Keratinocyte (primary cell): Measurements from ENCODE around the gene C8G. TPM values are rescaled to one million over a fixed set of nuclear protein-coding genes. Genes with fewer than 3 reads are reported as not detected.

Source experiments
- DNase-seq: peaks from one replicate; pipeline ENCODE4 v3.0.0-alpha.2; 2011; ENCODE audit warnings: low read depth, missing footprints, low spot score
- FAIRE-seq: peaks from 2 replicates; lab custom pipeline; 2011; peaks lifted over from hg19 to GRCh38; lab: Jason Lieb, UNC
- H2AFZ ChIP-seq: 2 replicates; pipeline ENCODE4 v1.6.0; 2012; ENCODE audit warnings: low read length, control low read depth, inconsistent platforms; ENCODE audit not compliant: control insufficient read depth
- H3K27ac ChIP-seq: 2 replicates; pipeline ENCODE4 v1.5.1; 2011; ENCODE audit warnings: low read length; ENCODE audit not compliant: control insufficient read depth, insufficient read depth
- H3K27me3 ChIP-seq: 3 replicates; pipeline ENCODE4 v1.6.0; 2011; ENCODE audit warnings: low read length; ENCODE audit not compliant: control insufficient read depth, insufficient read depth; ENCODE audit errors: extremely low read depth
- H3K36me3 ChIP-seq, 2 experiments: 2 replicates in 1 of 2; 3 replicates in 1 of 2; pipeline ENCODE4 v1.5.1; 2011; ENCODE audit warnings: low read length in 2 of 2, mild to moderate bottlenecking in 1 of 2; ENCODE audit not compliant: control insufficient read depth in 2 of 2, insufficient read depth in 2 of 2; ENCODE audit errors: extremely low read depth in 1 of 2
- H3K4me1 ChIP-seq: 3 replicates; pipeline ENCODE4 v1.5.1; 2011; ENCODE audit warnings: low read length; ENCODE audit not compliant: control insufficient read depth, insufficient read depth; ENCODE audit errors: extremely low read depth
- H3K4me2 ChIP-seq: 3 replicates; pipeline ENCODE4 v1.6.0; 2011; ENCODE audit warnings: low read depth, low read length; ENCODE audit not compliant: control insufficient read depth, insufficient read depth; ENCODE audit errors: extremely low read depth
- H3K4me3 ChIP-seq, 3 experiments: fragments of 200-600 bp in 1 of 3; sonication (generic) in 1 of 3; 2 replicates in 2 of 3; 3 replicates in 1 of 3; pipeline ENCODE4 v1.5.1; 2011 to 2016; ENCODE audit warnings: low read length in 3 of 3, mild to moderate bottlenecking in 3 of 3, control low read depth in 2 of 3, inconsistent platforms in 1 of 3, low read depth in 1 of 3, mixed read lengths in 1 of 3, mixed run types in 1 of 3, moderate library complexity in 1 of 3; ENCODE audit not compliant: control insufficient read depth in 2 of 3, insufficient read depth in 2 of 3; ENCODE audit errors: extremely low read depth in 1 of 3
- H3K79me2 ChIP-seq: 2 replicates; pipeline ENCODE4 v1.6.0; 2012; ENCODE audit warnings: low read length; ENCODE audit not compliant: control insufficient read depth, insufficient read depth
- H3K9ac ChIP-seq: 3 replicates; pipeline ENCODE4 v1.6.0; 2011; ENCODE audit warnings: low read length; ENCODE audit not compliant: control insufficient read depth, insufficient read depth; ENCODE audit errors: extremely low read depth
- H3K9me1 ChIP-seq: 3 replicates; pipeline ENCODE4 v1.6.0; 2011; ENCODE audit warnings: low read length; ENCODE audit not compliant: control insufficient read depth, insufficient read depth; ENCODE audit errors: extremely low read depth
- H3K9me3 ChIP-seq: 2 replicates; pipeline ENCODE4 v1.5.1; 2012; ENCODE audit warnings: low read depth, low read length; ENCODE audit not compliant: control insufficient read depth
- H4K20me1 ChIP-seq: 3 replicates; pipeline ENCODE4 v1.6.0; 2011; ENCODE audit warnings: low read length; ENCODE audit not compliant: control insufficient read depth, insufficient read depth; ENCODE audit errors: extremely low read depth
- EZH2 ChIP-seq: IDR thresholded peaks from one replicate; pipeline ENCODE4 v1.6.1; 2012; ENCODE audit warnings: inconsistent platforms, mild to moderate bottlenecking, low read length, moderate library complexity
- dilution Hi-C: fragments of 300-500 bp; cut with MboI; formaldehyde crosslinking; loops from one replicate; pipeline ENCODE4 v1.7.0; 2020; ENCODE audit warnings: low sequenced_read_pairs; ENCODE audit not compliant: extremely low pct_ligation_motif_present
- polyA plus RNA-seq, 5 experiments: library from polyadenylated mRNA; depleted of rRNA in 3 of 5; stranded (reverse) in 3 of 5; stranded (forward) in 1 of 5; unstranded in 1 of 5; fragments of >200 nt; gene quantifications; 1 replicate in 1 of 5; 2 replicates in 3 of 5; 3 replicates in 1 of 5; pipeline versions ENCODE4 v1.2.1 to v1.2.3, GENCODE V29; 2011 to 2012; ENCODE audit warnings: missing spikeins in 2 of 5, low read depth in 1 of 5, low replicate concordance in 1 of 5
- TF ChIP-seq, protein P1 (sequence below), 3 experiments: IDR thresholded peaks in 1 of 3; conservative IDR thresholded peaks in 1 of 3; optimal IDR thresholded peaks in 1 of 3; 2 replicates in 2 of 3; 3 replicates in 1 of 3; pipeline versions ENCODE3 to v1.5.1; 2011; ENCODE audit warnings: low read length in 3 of 3, mild to moderate bottlenecking in 3 of 3, moderate library complexity in 2 of 3, control low read depth in 1 of 3, inconsistent platforms in 1 of 3; ENCODE audit not compliant: insufficient read depth in 2 of 3; ENCODE audit errors: extremely low read depth in 1 of 3

Gene C8G
- polyA plus RNA-seq, 1 donor (not counting 4 experiments of a cell fraction or from before 2014, with no cell fraction given): 0.24 TPM

DNA sequence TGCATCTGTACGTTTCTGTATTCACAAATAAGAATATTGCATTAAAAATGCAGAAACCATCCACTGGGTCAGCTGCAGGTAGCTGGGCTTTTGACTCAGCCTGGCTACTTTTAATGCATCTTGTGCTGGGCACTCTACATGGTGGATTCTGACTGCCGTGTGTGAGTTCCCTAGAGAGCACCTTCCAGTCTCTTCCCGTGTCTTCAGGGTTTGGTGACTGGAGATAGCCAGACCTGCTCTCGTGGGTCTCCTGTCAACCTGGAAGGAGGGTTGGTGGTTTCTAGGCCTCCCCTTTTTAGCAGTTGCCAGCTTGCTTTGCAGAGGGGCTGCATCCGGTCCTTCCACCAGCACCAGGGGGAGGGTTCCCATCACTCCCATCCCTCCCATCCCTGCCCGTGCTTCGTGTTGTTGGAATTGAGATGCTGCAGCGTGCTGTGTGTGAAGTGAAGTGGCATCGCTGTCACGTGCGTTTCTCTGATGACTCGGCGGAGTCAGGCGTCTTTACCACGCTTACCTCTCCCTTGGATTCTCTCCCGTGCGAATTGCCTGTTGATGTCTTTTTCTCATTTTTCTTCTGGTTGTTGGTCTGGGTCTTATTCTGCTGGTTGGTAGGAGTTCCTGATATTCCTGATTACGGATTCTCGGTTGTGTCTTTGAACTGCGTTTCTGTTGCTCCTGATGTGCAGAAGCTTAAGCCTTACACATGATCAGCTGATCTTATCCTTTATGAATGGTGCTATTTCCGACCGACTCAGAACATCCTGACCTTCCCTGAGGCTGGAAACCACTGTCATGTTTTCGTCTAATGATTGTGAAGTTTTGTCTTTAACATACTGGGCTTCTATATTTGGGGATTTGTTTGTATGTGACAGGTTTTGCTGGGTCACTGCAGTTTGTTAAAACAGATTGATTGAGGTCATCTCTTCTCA lies 17.4 kb upstream of the C8G start:
- no peak overlapping the region for H2AFZ ChIP-seq
- no peak for DNase-seq
- H3K4me2 ChIP-seq: no peak overlapping the region
- H3K79me2 ChIP-seq: no peaks in the 10 kb centered on the region
- H3K4me1 ChIP-seq: no peaks in the 10 kb centered on the region
- H3K4me3 ChIP-seq: no peak overlapping the region
- H3K9me3 ChIP-seq: no peaks in the 10 kb centered on the region
- H4K20me1 ChIP-seq: no peaks in the 10 kb centered on the region
- no peaks in the 10 kb centered on the region for H3K27me3 ChIP-seq
- FAIRE-seq: no peak
- H3K9ac ChIP-seq: no peak overlapping the region
- peaks cover 22 to 26% of the 10 kb centered on the region in 2 experiments for H3K36me3 ChIP-seq
- dilution Hi-C loops: loop anchor here (25.0 kb wide), 1 partner anchor 115 kb away; the partner anchor contains the start of gene RABL6
- no peaks in the 10 kb centered on the region for H3K9me1 ChIP-seq
- no peak for TF ChIP-seq EZH2
- TF ChIP-seq, protein P1, sequence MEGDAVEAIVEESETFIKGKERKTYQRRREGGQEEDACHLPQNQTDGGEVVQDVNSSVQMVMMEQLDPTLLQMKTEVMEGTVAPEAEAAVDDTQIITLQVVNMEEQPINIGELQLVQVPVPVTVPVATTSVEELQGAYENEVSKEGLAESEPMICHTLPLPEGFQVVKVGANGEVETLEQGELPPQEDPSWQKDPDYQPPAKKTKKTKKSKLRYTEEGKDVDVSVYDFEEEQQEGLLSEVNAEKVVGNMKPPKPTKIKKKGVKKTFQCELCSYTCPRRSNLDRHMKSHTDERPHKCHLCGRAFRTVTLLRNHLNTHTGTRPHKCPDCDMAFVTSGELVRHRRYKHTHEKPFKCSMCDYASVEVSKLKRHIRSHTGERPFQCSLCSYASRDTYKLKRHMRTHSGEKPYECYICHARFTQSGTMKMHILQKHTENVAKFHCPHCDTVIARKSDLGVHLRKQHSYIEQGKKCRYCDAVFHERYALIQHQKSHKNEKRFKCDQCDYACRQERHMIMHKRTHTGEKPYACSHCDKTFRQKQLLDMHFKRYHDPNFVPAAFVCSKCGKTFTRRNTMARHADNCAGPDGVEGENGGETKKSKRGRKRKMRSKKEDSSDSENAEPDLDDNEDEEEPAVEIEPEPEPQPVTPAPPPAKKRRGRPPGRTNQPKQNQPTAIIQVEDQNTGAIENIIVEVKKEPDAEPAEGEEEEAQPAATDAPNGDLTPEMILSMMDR (optimal IDR thresholded peaks at IDR 0.05 in 1 of 3, IDR thresholded peaks at IDR 0.05 in 1 of 3, conservative IDR thresholded peaks at IDR 0.05 in 1 of 3; ENCODE audit: extremely low read depth in 1 of 3, insufficient read depth in 2 of 3, low read length in 3 of 3): no peak
- no peak overlapping the region for H3K27ac ChIP-seq

DNA sequence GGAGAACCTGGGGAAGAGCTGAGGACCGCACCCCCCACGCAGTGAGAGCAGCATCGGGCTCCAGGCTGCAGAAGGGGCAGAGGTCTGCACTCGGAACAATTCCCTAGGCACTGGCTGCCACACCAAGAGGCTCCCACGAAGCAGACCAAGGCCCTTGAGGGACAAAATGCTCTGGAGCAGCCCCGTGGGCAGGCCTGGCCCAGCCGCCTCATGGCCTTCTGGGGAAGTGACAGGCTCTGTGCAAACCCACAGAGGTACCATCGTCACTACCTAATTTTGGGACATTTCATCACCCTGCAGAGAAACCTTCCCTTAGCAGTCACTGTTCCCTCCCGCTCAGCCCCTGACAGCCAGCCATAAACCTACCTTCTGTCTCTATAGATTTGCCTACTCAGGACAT lies 16.5 kb upstream of the C8G start:
- Histone ChIP-seq H3K9ac (no peak overlapping the region), H3K36me3 (peaks cover 19 to 21% of the 10 kb centered on the region in 2 experiments), H3K79me2 (no peaks in the 10 kb centered on the region), H3K4me2 (no peak overlapping the region), H3K9me3 (no peaks in the 10 kb centered on the region), H3K4me3 (no peak overlapping the region), H4K20me1 (no peaks in the 10 kb centered on the region), H3K4me1 (no peaks in the 10 kb centered on the region), H3K27me3 (no peaks in the 10 kb centered on the region), H3K27ac (no peak overlapping the region), H3K9me1 (no peaks in the 10 kb centered on the region), H2AFZ (no peak overlapping the region)
- TF ChIP-seq, protein P1 (optimal IDR thresholded peaks at IDR 0.05 in 1 of 3, IDR thresholded peaks at IDR 0.05 in 1 of 3, conservative IDR thresholded peaks at IDR 0.05 in 1 of 3; ENCODE audit: extremely low read depth in 1 of 3, insufficient read depth in 2 of 3, low read length in 3 of 3): no peak
- no peak for TF ChIP-seq EZH2
- dilution Hi-C loops: loop anchor here (25.0 kb wide), 1 partner anchor 116 kb away; the partner anchor contains the start of gene RABL6
- no peak for FAIRE-seq
- no peak for DNase-seq
